Tibial nerve (tissue), 3 donors: ENCODE data around the gene GATA5.

ENCODE experiments used
- POLR2A ChIP-seq, 2 donors: fragments of 450-650 bp; IDR thresholded peaks; one replicate each; pipeline ENCODE4 v1.6.1; 2017; ENCODE audit warnings: antibody characterized with exemption in 2 of 2, mild to moderate bottlenecking in 2 of 2, moderate library complexity in 2 of 2
- TF ChIP-seq, protein P1 (sequence below), 5 experiments: fragments of 200-600 bp in 3 of 5; fragments of 450-650 bp in 2 of 5; sonication (generic) in 3 of 5; IDR thresholded peaks; one replicate each; pipeline ENCODE4 v1.5.1; 2016 to 2019; ENCODE audit warnings: antibody characterized with exemption in 5 of 5, mild to moderate bottlenecking in 3 of 5, moderate library complexity in 2 of 5

DNA sequence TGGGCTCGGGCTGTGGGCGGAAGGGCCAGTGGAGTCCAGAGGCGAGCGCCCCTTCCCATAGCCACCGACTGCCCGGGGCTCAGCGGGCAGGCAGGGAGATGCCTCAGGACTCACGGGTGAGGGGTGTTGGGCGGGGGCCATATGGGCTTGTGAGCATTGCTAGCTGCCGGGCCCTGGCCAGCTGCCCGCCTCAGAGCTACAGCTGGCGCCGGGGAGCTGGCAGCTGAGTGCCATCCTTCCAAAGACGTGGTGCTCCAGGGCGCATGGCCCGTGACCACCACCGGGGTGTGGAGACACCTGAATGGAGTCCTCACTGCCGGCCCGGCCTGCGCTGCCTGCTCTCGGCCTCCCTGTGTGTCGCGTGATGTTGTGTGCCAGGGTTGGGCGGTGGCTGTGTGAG, 37.9 kb downstream of the GATA5 start:
- no peak for TF ChIP-seq POLR2A (IDR thresholded peaks at IDR 0.05)
- TF ChIP-seq, protein P1, sequence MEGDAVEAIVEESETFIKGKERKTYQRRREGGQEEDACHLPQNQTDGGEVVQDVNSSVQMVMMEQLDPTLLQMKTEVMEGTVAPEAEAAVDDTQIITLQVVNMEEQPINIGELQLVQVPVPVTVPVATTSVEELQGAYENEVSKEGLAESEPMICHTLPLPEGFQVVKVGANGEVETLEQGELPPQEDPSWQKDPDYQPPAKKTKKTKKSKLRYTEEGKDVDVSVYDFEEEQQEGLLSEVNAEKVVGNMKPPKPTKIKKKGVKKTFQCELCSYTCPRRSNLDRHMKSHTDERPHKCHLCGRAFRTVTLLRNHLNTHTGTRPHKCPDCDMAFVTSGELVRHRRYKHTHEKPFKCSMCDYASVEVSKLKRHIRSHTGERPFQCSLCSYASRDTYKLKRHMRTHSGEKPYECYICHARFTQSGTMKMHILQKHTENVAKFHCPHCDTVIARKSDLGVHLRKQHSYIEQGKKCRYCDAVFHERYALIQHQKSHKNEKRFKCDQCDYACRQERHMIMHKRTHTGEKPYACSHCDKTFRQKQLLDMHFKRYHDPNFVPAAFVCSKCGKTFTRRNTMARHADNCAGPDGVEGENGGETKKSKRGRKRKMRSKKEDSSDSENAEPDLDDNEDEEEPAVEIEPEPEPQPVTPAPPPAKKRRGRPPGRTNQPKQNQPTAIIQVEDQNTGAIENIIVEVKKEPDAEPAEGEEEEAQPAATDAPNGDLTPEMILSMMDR (IDR thresholded peaks at IDR 0.05), result no peak
